Activated naive CD4-positive, alpha-beta T cell treated with anti-CD3 and anti-CD28 coated beads for 36 hours (primary cell): ENCODE measurements around the gene GIMAP5. TPM values are rescaled to one million over a fixed set of nuclear protein-coding genes. Genes with fewer than 3 reads are reported as not detected.

Experiments used
- CTCF ChIA-PET: fragments of 350-600 bp; sonication (Branson Sonifier 250); formaldehyde crosslinking; loops from one replicate; lab custom pipeline; 2021; ENCODE audit warnings: antibody characterized with exemption; lab: Charles Lee
- DNase-seq: peaks from one replicate; pipeline ENCODE4 v3.0.0-alpha.2; 2020
- H3K27ac Mint-ChIP-seq: one replicate; pipeline ENCODE4 v1.8.0; 2021; ENCODE audit warnings: mild to moderate bottlenecking, mixed read lengths
- H3K27me3 Mint-ChIP-seq: one replicate; pipeline ENCODE4 v1.8.0; 2021; ENCODE audit warnings: low read depth, mixed read lengths
- H3K36me3 Mint-ChIP-seq: one replicate; pipeline ENCODE4 v1.8.0; 2021; ENCODE audit warnings: low read depth, mixed read lengths
- H3K4me1 Mint-ChIP-seq: one replicate; pipeline ENCODE4 v1.8.0; 2021; ENCODE audit warnings: low read depth, mixed read lengths
- H3K4me3 Mint-ChIP-seq: one replicate; pipeline ENCODE4 v1.8.0; 2021; ENCODE audit warnings: mild to moderate bottlenecking, moderate library complexity, mixed read lengths
- H3K9me3 Mint-ChIP-seq: one replicate; pipeline ENCODE4 v1.8.0; 2021; ENCODE audit warnings: mixed read lengths
- intact Hi-C: fragments of 100-400 bp; cut with micrococcal nuclease; formaldehyde crosslinking; loops from one replicate; pipeline ENCODE4 v1.15.1; 2023
- total RNA-seq, 2 experiments: library from RNA; stranded (reverse); gene quantifications; one replicate each; pipeline ENCODE4 v1.2.3, GENCODE V29; 2021

GIMAP5 gene
- total RNA-seq, 2 experiments from 2014 or later, result 32.1 to 32.3 TPM

DNA sequence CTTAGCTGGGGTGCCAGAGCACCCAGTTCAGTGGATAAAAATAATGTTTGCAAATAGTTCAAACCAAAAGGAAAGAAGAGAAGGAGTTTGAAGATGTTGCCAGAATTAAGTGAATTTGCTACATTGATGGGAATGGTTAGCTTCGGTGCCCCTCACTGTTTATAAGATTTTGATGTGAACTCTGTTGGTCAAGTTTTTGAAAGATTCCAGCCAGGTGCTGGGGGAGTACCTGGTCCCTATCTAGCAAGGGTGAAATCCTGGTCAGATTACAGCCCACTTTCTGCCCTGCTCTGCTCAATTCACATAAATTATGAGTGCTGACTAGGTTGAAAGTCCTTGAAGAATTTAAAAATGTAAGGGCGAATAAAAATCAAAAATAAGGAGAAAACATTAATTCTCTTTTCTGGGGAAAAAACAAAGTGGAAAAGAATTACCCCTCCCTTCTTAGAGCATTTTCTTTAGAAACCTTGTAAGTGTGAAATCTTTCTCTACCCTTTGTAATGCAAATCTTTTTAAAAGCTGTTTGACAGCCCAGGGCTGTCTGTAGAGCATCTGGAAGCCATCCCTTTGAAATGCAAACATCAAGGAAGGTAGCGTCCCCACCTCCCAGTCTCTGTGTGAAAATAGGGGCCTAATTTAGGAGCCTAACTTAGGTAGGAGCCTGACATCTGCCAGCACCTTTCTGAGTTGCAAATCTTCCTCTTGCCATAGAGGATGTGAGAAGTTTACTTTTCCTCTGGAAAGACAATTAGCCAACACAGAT, 1.4 kb upstream of the GIMAP5 start:
- CTCF ChIA-PET, result interaction anchor here (0.6 to 3.2 kb wide), 7 partner anchors 13 to 103 kb away, joined by 3 to 10 read pairs (median 4); partner anchors contain the start of gene GIMAP6
- no peaks in the 10 kb centered on the region for H3K9me3 Mint-ChIP-seq
- peak; percentile 38 for DNase-seq
- H3K36me3 Mint-ChIP-seq, result peaks cover 24% of the 10 kb centered on the region
- H3K4me1 Mint-ChIP-seq, result peaks cover 68% of the 10 kb centered on the region
- peak overlapping the region; percentile 95 for H3K27ac Mint-ChIP-seq
- intact Hi-C loops, result loop anchor here (1.0 kb wide), 2 partner anchors 167 to 287 kb away; no protein-coding TSS in a partner anchor
- H3K4me3 Mint-ChIP-seq, result peak overlapping the region; percentile 11
- H3K27me3 Mint-ChIP-seq, result no peaks in the 10 kb centered on the region

DNA sequence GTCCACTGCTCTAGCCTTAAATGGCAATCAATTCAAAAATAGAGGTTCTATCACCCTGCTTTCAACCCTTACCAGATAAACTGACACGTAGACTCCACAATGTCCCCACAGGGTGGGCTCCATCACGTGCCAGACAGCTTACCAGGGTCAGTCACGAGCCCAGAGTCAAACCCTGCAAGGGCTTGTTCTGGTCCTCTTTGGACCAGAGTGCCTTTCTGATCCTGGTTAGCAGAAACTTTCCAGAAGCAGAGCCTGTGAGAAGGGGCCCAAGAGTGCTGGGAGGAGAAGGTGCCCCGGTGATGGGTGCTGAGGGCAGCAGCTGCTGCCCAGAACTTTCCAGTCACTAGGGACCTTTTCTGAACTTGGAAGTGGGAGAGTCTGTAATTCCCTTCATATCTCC, 354 bp upstream of the GIMAP5 start:
- H3K27ac Mint-ChIP-seq, result peak overlapping the region; percentile 95
- intact Hi-C loops, result loop anchor here (1.0 kb wide), 2 partner anchors 169 to 289 kb away; no protein-coding TSS in a partner anchor
- CTCF ChIA-PET, result interaction anchor here (0.7 to 3.2 kb wide), 5 partner anchors 11 to 288 kb away, joined by 3 to 11 read pairs (median 9); partner anchors contain the start of gene GIMAP8
- peak overlapping the region; percentile 88 for H3K4me3 Mint-ChIP-seq
- H3K27me3 Mint-ChIP-seq, result no peaks in the 10 kb centered on the region
- peaks cover 72% of the 10 kb centered on the region for H3K4me1 Mint-ChIP-seq
- peaks cover 35% of the 10 kb centered on the region for H3K36me3 Mint-ChIP-seq
- no peaks in the 10 kb centered on the region for H3K9me3 Mint-ChIP-seq
- DNase-seq, result no peak

GRCh38 chr7:150738092-150738491, 874 bp downstream of the GIMAP5 start:
- Mint-ChIP-seq H3K4me3 (peak overlapping the region; percentile 88), H3K27ac (peak overlapping the region; percentile 95), H3K27me3 (no peaks in the 10 kb centered on the region), H3K9me3 (no peaks in the 10 kb centered on the region), H3K4me1 (peaks cover 72% of the 10 kb centered on the region), H3K36me3 (peaks cover 48% of the 10 kb centered on the region)
- no peak for DNase-seq
- intact Hi-C loops, result loop anchor here (1.0 to 2.0 kb wide), 3 partner anchors 117 to 286 kb away; partner anchors contain the start of gene GIMAP7
- CTCF ChIA-PET, result interaction anchor here (0.9 to 2.4 kb wide), 9 partner anchors 9 to 288 kb away, joined by 3 to 18 read pairs (median 4); partner anchors contain the start of genes GIMAP1, GIMAP2 and GIMAP8

DNA sequence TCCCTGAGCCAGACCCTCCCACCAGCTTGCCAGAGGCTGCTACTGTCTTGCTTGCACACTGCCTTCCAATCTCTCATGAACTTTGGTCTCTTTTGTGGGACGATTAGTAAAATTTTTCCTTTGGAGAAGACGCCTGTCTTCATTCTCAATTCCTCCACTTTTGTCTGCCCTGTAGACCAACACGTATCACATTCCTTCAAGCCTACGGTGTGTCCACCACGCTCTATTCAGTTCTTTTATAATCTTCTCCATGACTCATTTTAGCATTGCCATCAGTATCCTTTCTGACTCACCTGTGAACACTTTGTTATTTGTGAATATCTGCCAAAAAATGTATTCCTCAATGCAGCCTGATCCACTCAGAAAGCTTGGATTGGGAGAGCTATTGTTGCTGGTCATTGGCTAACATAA, 1.4 kb downstream of the GIMAP5 start:
- intact Hi-C loops, result loop anchor here (1.0 to 2.0 kb wide), 3 partner anchors 117 to 286 kb away; partner anchors contain the start of gene GIMAP7

GRCh38 chr7:150739033-150739432, 1.8 kb downstream of the GIMAP5 start:
- intact Hi-C loops, result loop anchor here (2.0 kb wide), 1 partner anchor 224 kb away; the partner anchor contains the start of gene GIMAP7
- peak overlapping the region; percentile 95 for H3K27ac Mint-ChIP-seq
- H3K9me3 Mint-ChIP-seq, result no peaks in the 10 kb centered on the region
- CTCF ChIA-PET, result interaction anchor here (0.9 to 2.4 kb wide), 9 partner anchors 9 to 289 kb away, joined by 3 to 18 read pairs (median 4); partner anchors contain the start of genes GIMAP1, GIMAP2 and GIMAP8
- DNase-seq, result no peak
- H3K36me3 Mint-ChIP-seq, result peaks cover 57% of the 10 kb centered on the region
- peaks cover 72% of the 10 kb centered on the region for H3K4me1 Mint-ChIP-seq
- no peaks in the 10 kb centered on the region for H3K27me3 Mint-ChIP-seq
- peak overlapping the region; percentile 88 for H3K4me3 Mint-ChIP-seq

More for the DNA sequence above, 1.4 kb downstream of the GIMAP5 start:
- Mint-ChIP-seq H3K27ac (peak overlapping the region; percentile 95), H3K4me3 (peak overlapping the region; percentile 88), H3K27me3 (no peaks in the 10 kb centered on the region), H3K4me1 (peaks cover 72% of the 10 kb centered on the region), H3K36me3 (peaks cover 53% of the 10 kb centered on the region), H3K9me3 (no peaks in the 10 kb centered on the region)
- CTCF ChIA-PET, result interaction anchor here (0.9 to 2.4 kb wide), 9 partner anchors 9 to 288 kb away, joined by 3 to 18 read pairs (median 4); partner anchors contain the start of genes GIMAP1, GIMAP2 and GIMAP8
- peak; percentile 47 for DNase-seq

DNA sequence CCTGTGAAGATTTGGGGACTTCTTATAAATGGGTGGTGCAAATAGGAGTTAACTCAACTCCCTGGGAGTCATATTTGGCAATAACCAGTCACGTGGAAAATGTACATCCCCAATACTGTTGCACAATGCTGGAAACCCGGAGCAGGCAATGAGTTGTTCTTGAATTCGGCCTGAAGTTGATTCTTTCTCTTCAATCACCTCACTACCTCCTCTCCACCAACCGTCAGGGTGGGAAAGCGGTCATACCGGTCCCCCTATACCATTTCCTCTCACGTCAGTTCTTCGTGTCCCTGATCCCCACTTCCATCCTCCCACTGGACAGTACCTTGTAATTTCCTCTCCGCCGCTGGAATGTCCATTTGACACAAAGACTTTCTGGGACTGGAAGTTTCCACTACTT, 2.8 kb downstream of the GIMAP5 start:
- CTCF ChIA-PET, result interaction anchor here (1.6 kb wide), 2 partner anchors 170 to 289 kb away, joined by 3 to 5 read pairs; no protein-coding TSS in a partner anchor
- intact Hi-C loops, result loop anchor here (10.0 kb wide), 1 partner anchor 865 kb away; the partner anchor contains the start of gene ATP6V0E2
- peak; percentile 71 for DNase-seq

DNA sequence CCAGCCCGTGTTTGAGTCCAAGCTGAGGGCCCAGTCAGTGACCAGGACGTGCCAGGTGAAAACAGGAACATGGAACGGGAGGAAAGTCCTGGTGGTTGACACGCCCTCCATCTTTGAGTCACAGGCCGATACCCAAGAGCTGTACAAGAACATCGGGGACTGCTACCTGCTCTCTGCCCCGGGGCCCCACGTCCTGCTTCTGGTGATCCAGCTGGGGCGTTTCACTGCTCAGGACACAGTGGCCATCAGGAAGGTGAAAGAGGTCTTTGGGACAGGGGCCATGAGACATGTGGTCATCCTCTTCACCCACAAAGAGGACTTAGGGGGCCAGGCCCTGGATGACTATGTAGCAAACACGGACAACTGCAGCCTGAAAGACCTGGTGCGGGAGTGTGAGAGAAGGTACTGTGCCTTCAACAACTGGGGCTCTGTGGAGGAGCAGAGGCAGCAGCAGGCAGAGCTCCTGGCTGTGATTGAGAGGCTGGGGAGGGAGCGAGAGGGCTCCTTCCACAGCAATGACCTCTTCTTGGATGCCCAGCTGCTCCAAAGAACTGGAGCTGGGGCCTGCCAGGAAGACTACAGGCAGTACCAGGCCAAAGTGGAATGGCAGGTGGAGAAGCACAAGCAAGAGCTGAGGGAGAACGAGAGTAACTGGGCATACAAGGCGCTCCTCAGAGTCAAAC, 5.2 kb downstream of the GIMAP5 start:
- intact Hi-C loops, result loop anchor here (10.0 kb wide), 1 partner anchor 868 kb away; the partner anchor contains the start of gene ATP6V0E2
- CTCF ChIA-PET, result interaction anchor here (0.6 to 2.1 kb wide), 8 partner anchors 12 to 295 kb away, joined by 3 to 12 read pairs (median 5); partner anchors contain the start of genes GIMAP1 and GIMAP4
- Mint-ChIP-seq H3K36me3 (peaks cover 74% of the 10 kb centered on the region), H3K9me3 (no peaks in the 10 kb centered on the region), H3K27ac (peak overlapping the region; percentile 95), H3K4me3 (peak overlapping the region; percentile 82), H3K27me3 (no peaks in the 10 kb centered on the region), H3K4me1 (peaks cover 76% of the 10 kb centered on the region)
- peak; percentile 66 for DNase-seq

More for the DNA sequence above, 2.8 kb downstream of the GIMAP5 start:
- peaks cover 66% of the 10 kb centered on the region for H3K36me3 Mint-ChIP-seq
- peak overlapping the region; percentile 82 for H3K4me3 Mint-ChIP-seq
- H3K4me1 Mint-ChIP-seq, result peaks cover 72% of the 10 kb centered on the region
- H3K27ac Mint-ChIP-seq, result peak overlapping the region; percentile 95
- H3K9me3 Mint-ChIP-seq, result no peaks in the 10 kb centered on the region
- no peaks in the 10 kb centered on the region for H3K27me3 Mint-ChIP-seq

DNA sequence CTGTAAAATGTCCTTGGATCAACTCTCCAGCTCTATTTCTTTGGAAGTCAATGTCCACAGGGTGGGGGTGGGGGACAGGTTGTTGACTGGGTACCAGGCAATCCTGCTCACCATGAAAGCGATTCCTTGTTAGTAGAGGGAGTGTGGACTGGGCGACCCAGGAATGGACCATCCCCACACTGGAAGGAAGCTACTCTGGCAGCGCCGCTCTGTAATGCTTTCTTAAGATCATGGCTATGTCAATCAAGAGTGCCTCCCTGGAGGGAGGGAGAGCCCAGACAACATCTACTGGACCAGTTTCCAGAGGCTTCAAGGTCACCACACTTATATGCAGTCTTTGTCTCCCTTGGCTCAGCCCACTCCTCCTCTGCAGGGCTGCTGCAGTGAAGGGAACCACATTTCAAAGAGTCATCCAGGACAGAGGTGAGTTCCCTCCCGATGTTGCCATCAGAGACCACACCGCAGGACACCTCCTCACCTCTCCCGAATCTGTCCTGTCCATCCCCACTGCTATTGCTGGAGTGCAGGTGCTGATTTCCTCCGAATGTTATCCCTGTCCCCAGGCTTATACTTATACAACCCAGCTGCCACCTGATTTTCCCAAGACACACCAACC, 6.9 kb downstream of the GIMAP5 start:
- Mint-ChIP-seq H3K36me3 (peaks cover 64% of the 10 kb centered on the region), H3K27me3 (no peaks in the 10 kb centered on the region), H3K4me1 (peaks cover 93% of the 10 kb centered on the region), H3K9me3 (no peaks in the 10 kb centered on the region), H3K4me3 (peak overlapping the region; percentile 82), H3K27ac (peak overlapping the region; percentile 95)
- intact Hi-C loops, result loop anchor here (10.0 kb wide), 1 partner anchor 869 kb away; the partner anchor contains the start of gene ATP6V0E2
- DNase-seq, result no peak
- CTCF ChIA-PET, result interaction anchor here (0.5 to 1.9 kb wide), 7 partner anchors 10 to 392 kb away, joined by 3 to 9 read pairs (median 4); partner anchors contain the start of gene GIMAP1

DNA sequence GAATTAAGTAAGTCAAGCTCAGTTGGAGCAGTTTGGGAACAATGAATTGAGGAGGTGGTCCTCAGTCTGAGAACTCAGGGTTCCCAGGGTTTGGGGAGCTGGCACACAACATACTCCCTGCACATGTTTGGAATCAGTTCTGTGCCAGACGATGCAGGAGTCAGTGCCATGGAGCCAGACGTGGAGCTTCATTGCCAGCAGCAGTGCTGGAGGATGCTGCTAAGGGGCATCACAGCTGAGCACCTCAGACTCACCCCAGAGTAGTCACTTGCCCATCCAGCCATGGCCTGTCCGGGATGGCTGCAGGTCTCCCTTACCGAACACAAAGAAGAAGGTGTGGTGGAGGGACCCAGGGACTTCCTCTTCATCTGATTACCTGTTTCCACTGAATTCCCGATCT, 7.9 kb downstream of the GIMAP5 start:
- Mint-ChIP-seq H3K36me3 (peaks cover 57% of the 10 kb centered on the region), H3K4me3 (peak overlapping the region; percentile 82), H3K27ac (peak overlapping the region; percentile 95), H3K27me3 (no peaks in the 10 kb centered on the region), H3K9me3 (no peaks in the 10 kb centered on the region), H3K4me1 (peaks cover 98% of the 10 kb centered on the region)
- intact Hi-C loops, result loop anchor here (10.0 kb wide), 1 partner anchor 870 kb away; the partner anchor contains the start of gene ATP6V0E2
- DNase-seq, result no peak
- CTCF ChIA-PET, result interaction anchor here (0.9 to 1.9 kb wide), 3 partner anchors 9 to 76 kb away, joined by 3 to 9 read pairs (median 4); no protein-coding TSS in a partner anchor

DNA sequence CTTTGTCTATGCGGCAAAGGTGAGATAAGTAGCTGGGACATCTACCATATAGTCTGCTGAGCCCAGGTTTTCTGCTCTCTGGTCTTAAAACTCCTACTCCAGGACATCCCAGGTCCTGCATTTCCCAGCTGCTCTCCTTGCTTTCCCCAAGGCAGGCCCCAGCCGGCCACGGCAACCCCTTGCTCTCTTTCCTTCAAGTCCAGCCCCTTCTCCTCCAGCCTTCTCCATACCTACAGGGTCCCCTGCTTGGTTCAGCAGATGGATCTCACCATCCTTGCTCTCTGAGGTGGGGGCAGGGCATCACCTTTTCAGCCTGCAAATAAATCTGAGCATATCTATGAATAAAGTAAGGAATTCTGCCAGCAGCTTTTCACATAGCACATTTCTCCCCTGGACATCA, 8.7 kb downstream of the GIMAP5 start:
- peaks cover 98% of the 10 kb centered on the region for H3K4me1 Mint-ChIP-seq
- peak overlapping the region; percentile 82 for H3K4me3 Mint-ChIP-seq
- H3K36me3 Mint-ChIP-seq, result peaks cover 49% of the 10 kb centered on the region
- H3K9me3 Mint-ChIP-seq, result no peaks in the 10 kb centered on the region
- H3K27me3 Mint-ChIP-seq, result no peaks in the 10 kb centered on the region
- DNase-seq, result no peak
- peak overlapping the region; percentile 95 for H3K27ac Mint-ChIP-seq
- CTCF ChIA-PET, result interaction anchor here (0.7 to 0.8 kb wide), 2 partner anchors 177 to 264 kb away, joined by 3 read pairs; no protein-coding TSS in a partner anchor
- intact Hi-C loops, result loop anchor here (10.0 kb wide), 1 partner anchor 871 kb away; the partner anchor contains the start of gene ATP6V0E2

GRCh38 chr7:150746921-150747320, 9.7 kb downstream of the GIMAP5 start:
- H3K36me3 Mint-ChIP-seq, result peaks cover 39% of the 10 kb centered on the region

More at GRCh38 chr7:150746921-150747320, 9.7 kb downstream of the GIMAP5 start:
- H3K27me3 Mint-ChIP-seq, result no peaks in the 10 kb centered on the region
- peaks cover 92% of the 10 kb centered on the region for H3K4me1 Mint-ChIP-seq
- peak overlapping the region; percentile 37 for H3K4me3 Mint-ChIP-seq
- no peaks in the 10 kb centered on the region for H3K9me3 Mint-ChIP-seq
- no peak for DNase-seq
- intact Hi-C loops, result loop anchor here (10.0 kb wide), 1 partner anchor 872 kb away; the partner anchor contains the start of gene ATP6V0E2
- peak overlapping the region; percentile 93 for H3K27ac Mint-ChIP-seq
- CTCF ChIA-PET, result interaction anchor here (1.0 to 2.5 kb wide), 3 partner anchors 9 to 298 kb away, joined by 3 to 9 read pairs (median 3); partner anchors contain the start of gene GIMAP5
